WTC11 (cell line): ENCODE results near the gene RIN3. TPM values are rescaled to one million over a fixed set of nuclear protein-coding genes. Genes with fewer than 3 reads are reported as not detected.

Experiments used
- ATAC-seq: fragments of 200-7000 bp; cut with Tn5 transposase; 2 replicates; pipeline ENCODE4 v1.10.0; 2021; ENCODE audit warnings: mild to moderate bottlenecking, moderate library complexity
- CTCF ChIA-PET: fragments of 300-600 bp; sonication (Branson Sonifier 250); formaldehyde crosslinking; loops from one replicate; lab custom pipeline; 2021; ENCODE audit warnings: antibody characterized with exemption; lab: Charles Lee
- POLR2A ChIA-PET: fragments of 350-600 bp; sonication (Branson Sonifier 250); formaldehyde crosslinking; loops from one replicate; lab custom pipeline; 2021; ENCODE audit warnings: antibody characterized with exemption; lab: Charles Lee
- DNase-seq: peaks from one replicate; pipeline ENCODE4 v3.0.0; 2021; ENCODE audit warnings: low spot score
- H3K27ac Mint-ChIP-seq: 2 replicates; pipeline ENCODE4 v1.8.0; 2021; ENCODE audit warnings: mixed read lengths
- H3K27me3 Mint-ChIP-seq: 2 replicates; pipeline ENCODE4 v1.8.0; 2021; ENCODE audit warnings: low read depth, mild to moderate bottlenecking, moderate library complexity, mixed read lengths
- H3K36me3 Mint-ChIP-seq: 2 replicates; pipeline ENCODE4 v1.8.0; 2021; ENCODE audit warnings: mixed read lengths
- H3K4me1 Mint-ChIP-seq: 2 replicates; pipeline ENCODE4 v1.8.0; 2022; ENCODE audit warnings: mixed read lengths
- H3K4me3 Mint-ChIP-seq: 2 replicates; pipeline ENCODE4 v1.8.0; 2021; ENCODE audit warnings: mild to moderate bottlenecking, moderate library complexity, mixed read lengths
- H3K9me3 Mint-ChIP-seq: 2 replicates; pipeline ENCODE4 v1.8.0; 2021; ENCODE audit warnings: mixed read lengths
- ATF1 ChIP-seq: sonication (generic); formaldehyde crosslinking; IDR thresholded peaks from 2 replicates; pipeline ENCODE4 v1.8.1; 2023; ENCODE audit warnings: mild to moderate bottlenecking, moderate library complexity, missing genetic modification reagents
- CBFB ChIP-seq: sonication (generic); formaldehyde crosslinking; IDR thresholded peaks from 2 replicates; pipeline ENCODE4 v1.8.1; 2022; ENCODE audit warnings: mild to moderate bottlenecking, low read depth, missing genetic modification reagents
- CTCF ChIP-seq: fragments of 200-600 bp; IDR thresholded peaks from 2 replicates; pipeline ENCODE4 v1.8.0; 2022; ENCODE audit warnings: antibody characterized with exemption
- ELF4 ChIP-seq: sonication (generic); formaldehyde crosslinking; IDR thresholded peaks from 2 replicates; pipeline ENCODE4 v1.8.1; 2022; ENCODE audit warnings: low read depth, mild to moderate bottlenecking, moderate library complexity, missing genetic modification reagents
- FOXP1 ChIP-seq: sonication (generic); formaldehyde crosslinking; IDR thresholded peaks from 2 replicates; pipeline ENCODE4 v1.8.0; 2022; ENCODE audit warnings: missing genetic modification reagents, mild to moderate bottlenecking, moderate library complexity, borderline replicate concordance
- GTF2I ChIP-seq: fragments of 250-450 bp; sonication (Bioruptor Pico); conservative IDR thresholded peaks from 2 replicates; pipeline ENCODE4 v1.4.0; 2021; ENCODE audit warnings: mild to moderate bottlenecking
- JAZF1 ChIP-seq: fragments of 250-450 bp; sonication (Bioruptor Pico); IDR thresholded peaks from 2 replicates; pipeline ENCODE4 v1.9.0; 2021; ENCODE audit warnings: moderate library complexity, mild to moderate bottlenecking, inconsistent platforms
- MYBL2 ChIP-seq: sonication (generic); formaldehyde crosslinking; IDR thresholded peaks from 2 replicates; pipeline ENCODE4 v1.8.1; 2023; ENCODE audit warnings: mild to moderate bottlenecking, moderate library complexity, missing genetic modification reagents
- NFE2L1 ChIP-seq: sonication (generic); formaldehyde crosslinking; IDR thresholded peaks from 2 replicates; pipeline ENCODE4 v1.8.1; 2023; ENCODE audit warnings: missing genetic modification reagents
- NR2C2 ChIP-seq: sonication (generic); formaldehyde crosslinking; IDR thresholded peaks from 2 replicates; pipeline ENCODE4 v1.8.0; 2022; ENCODE audit warnings: mild to moderate bottlenecking, missing genetic modification reagents
- OVOL2 ChIP-seq: fragments of 250-450 bp; sonication (Bioruptor Pico); IDR thresholded peaks from 2 replicates; pipeline ENCODE4 v1.9.0; 2021; ENCODE audit warnings: mild to moderate bottlenecking, borderline replicate concordance
- PRDM15 ChIP-seq: sonication (generic); formaldehyde crosslinking; IDR thresholded peaks from 2 replicates; pipeline ENCODE4 v1.8.0; 2022; ENCODE audit warnings: missing genetic modification reagents
- PRRX2 ChIP-seq: fragments of 250-450 bp; sonication (Bioruptor Pico); IDR thresholded peaks from 2 replicates; pipeline ENCODE4 v1.8.0; 2021; ENCODE audit warnings: mild to moderate bottlenecking
- SOX15 ChIP-seq: fragments of 250-450 bp; sonication (Bioruptor Pico); IDR thresholded peaks from 2 replicates; pipeline ENCODE4 v1.9.0; 2021; ENCODE audit warnings: mild to moderate bottlenecking
- SP1 ChIP-seq: sonication (generic); formaldehyde crosslinking; conservative IDR thresholded peaks from 2 replicates; pipeline ENCODE4 v1.8.1; 2022; ENCODE audit warnings: missing genetic modification reagents
- USF1 ChIP-seq: sonication (generic); formaldehyde crosslinking; IDR thresholded peaks from 2 replicates; pipeline ENCODE4 v1.8.0; 2022; ENCODE audit warnings: mild to moderate bottlenecking, missing genetic modification reagents
- ZNF121 ChIP-seq: sonication (generic); formaldehyde crosslinking; IDR thresholded peaks from 2 replicates; pipeline ENCODE4 v1.8.0; 2023; ENCODE audit warnings: missing genetic modification reagents
- ZNF263 ChIP-seq: sonication (generic); formaldehyde crosslinking; IDR thresholded peaks from 2 replicates; pipeline ENCODE4 v1.8.1; 2022; ENCODE audit warnings: low read depth, mild to moderate bottlenecking, moderate library complexity, missing genetic modification reagents
- ZNF416 ChIP-seq: fragments of 250-450 bp; sonication (Bioruptor Pico); IDR thresholded peaks from 2 replicates; pipeline ENCODE4 v1.9.0; 2021; ENCODE audit warnings: mild to moderate bottlenecking, inconsistent platforms
- total RNA-seq: library from RNA; stranded (reverse); gene quantifications from 3 replicates; pipeline ENCODE4 v1.2.3, GENCODE V29; 2021
- TF ChIP-seq, protein P1 (sequence below): sonication (generic); formaldehyde crosslinking; IDR thresholded peaks from 2 replicates; pipeline ENCODE4 v1.8.1; 2022; ENCODE audit warnings: low read depth, mild to moderate bottlenecking, moderate library complexity, missing genetic modification reagents, borderline replicate concordance
- TF ChIP-seq, protein P2 (sequence below): sonication (generic); formaldehyde crosslinking; IDR thresholded peaks from 2 replicates; pipeline ENCODE4 v1.8.1; 2022; ENCODE audit warnings: mild to moderate bottlenecking, missing genetic modification reagents, moderate library complexity, borderline replicate concordance
- TF ChIP-seq, protein P3 (sequence below): sonication (generic); formaldehyde crosslinking; conservative IDR thresholded peaks from 2 replicates; pipeline ENCODE4 v1.8.1; 2022; ENCODE audit warnings: mild to moderate bottlenecking, missing genetic modification reagents
- TF ChIP-seq, protein P4 (sequence below): sonication (generic); formaldehyde crosslinking; IDR thresholded peaks from 2 replicates; pipeline ENCODE4 v1.8.1; 2023; ENCODE audit warnings: mild to moderate bottlenecking, missing genetic modification reagents
- TF ChIP-seq, protein P5 (sequence below): sonication (generic); formaldehyde crosslinking; IDR thresholded peaks from 2 replicates; pipeline ENCODE4 v1.8.1; 2023; ENCODE audit warnings: mild to moderate bottlenecking, missing genetic modification reagents, borderline replicate concordance

RIN3 gene
- total RNA-seq, 1 experiment from 2014 or later = 3.3 TPM

GRCh38 chr14:92735344-92735743 is 221.8 kb downstream of the RIN3 start:
- no peak for ATAC-seq
- no peaks in the 10 kb centered on the region for H3K27me3 Mint-ChIP-seq

DNA sequence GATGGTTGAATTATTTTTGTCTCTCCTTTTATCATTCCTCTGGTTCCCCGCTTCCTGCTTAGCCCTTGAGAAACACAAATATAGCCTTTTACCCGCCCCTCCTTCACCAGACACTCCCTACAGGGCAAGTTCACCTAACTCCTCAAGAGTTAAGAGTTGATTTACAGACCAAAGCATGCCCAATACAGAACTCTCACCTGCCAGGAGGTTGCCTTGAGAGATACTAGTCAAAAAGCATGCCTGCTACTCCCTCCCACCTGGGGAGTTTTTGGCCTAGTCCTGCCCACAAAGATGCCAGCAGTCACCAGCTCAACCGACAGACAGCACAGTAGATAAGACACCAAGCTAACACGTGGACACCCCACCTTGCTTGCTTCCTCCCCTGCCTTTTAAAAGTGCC is 223.6 kb downstream of the RIN3 start:
- no peaks in the 10 kb centered on the region for H3K27me3 Mint-ChIP-seq
- peaks cover 15% of the 10 kb centered on the region for H3K4me1 Mint-ChIP-seq
- H3K27ac Mint-ChIP-seq = peak overlapping the region; percentile 39; the same call in 1 of the 2 replicates
- ATAC-seq = no peak
- DNase-seq = no peak
- no peak overlapping the region for H3K4me3 Mint-ChIP-seq
- ChIA-PET CTCF (no interaction called here), POLR2A (no interaction called here)
- H3K9me3 Mint-ChIP-seq = no peaks in the 10 kb centered on the region
- H3K36me3 Mint-ChIP-seq = peaks cover 5% of the 10 kb centered on the region
- TF ChIP-seq, protein P1, sequence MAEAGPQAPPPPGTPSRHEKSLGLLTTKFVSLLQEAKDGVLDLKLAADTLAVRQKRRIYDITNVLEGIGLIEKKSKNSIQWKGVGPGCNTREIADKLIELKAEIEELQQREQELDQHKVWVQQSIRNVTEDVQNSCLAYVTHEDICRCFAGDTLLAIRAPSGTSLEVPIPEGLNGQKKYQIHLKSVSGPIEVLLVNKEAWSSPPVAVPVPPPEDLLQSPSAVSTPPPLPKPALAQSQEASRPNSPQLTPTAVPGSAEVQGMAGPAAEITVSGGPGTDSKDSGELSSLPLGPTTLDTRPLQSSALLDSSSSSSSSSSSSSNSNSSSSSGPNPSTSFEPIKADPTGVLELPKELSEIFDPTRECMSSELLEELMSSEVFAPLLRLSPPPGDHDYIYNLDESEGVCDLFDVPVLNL (CRISPR knock-in tag) = no peak
- TF ChIP-seq USF1 (no peak), NFE2L1 (CRISPR knock-in tag) (no peak), CTCF (no peak), ELF4 (CRISPR knock-in tag) (no peak), ATF1 (CRISPR knock-in tag) (no peak), CBFB (no peak), MYBL2 (CRISPR knock-in tag) (no peak), JAZF1 (no peak), OVOL2 (no peak), ZNF263 (no peak), PRDM15 (CRISPR knock-in tag) (no peak)
- TF ChIP-seq, protein P2, sequence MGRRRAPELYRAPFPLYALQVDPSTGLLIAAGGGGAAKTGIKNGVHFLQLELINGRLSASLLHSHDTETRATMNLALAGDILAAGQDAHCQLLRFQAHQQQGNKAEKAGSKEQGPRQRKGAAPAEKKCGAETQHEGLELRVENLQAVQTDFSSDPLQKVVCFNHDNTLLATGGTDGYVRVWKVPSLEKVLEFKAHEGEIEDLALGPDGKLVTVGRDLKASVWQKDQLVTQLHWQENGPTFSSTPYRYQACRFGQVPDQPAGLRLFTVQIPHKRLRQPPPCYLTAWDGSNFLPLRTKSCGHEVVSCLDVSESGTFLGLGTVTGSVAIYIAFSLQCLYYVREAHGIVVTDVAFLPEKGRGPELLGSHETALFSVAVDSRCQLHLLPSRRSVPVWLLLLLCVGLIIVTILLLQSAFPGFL (CRISPR knock-in tag) = no peak
- TF ChIP-seq, protein P3, sequence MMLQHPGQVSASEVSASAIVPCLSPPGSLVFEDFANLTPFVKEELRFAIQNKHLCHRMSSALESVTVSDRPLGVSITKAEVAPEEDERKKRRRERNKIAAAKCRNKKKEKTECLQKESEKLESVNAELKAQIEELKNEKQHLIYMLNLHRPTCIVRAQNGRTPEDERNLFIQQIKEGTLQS (CRISPR knock-in tag) = no peak
- TF ChIP-seq, protein P4, sequence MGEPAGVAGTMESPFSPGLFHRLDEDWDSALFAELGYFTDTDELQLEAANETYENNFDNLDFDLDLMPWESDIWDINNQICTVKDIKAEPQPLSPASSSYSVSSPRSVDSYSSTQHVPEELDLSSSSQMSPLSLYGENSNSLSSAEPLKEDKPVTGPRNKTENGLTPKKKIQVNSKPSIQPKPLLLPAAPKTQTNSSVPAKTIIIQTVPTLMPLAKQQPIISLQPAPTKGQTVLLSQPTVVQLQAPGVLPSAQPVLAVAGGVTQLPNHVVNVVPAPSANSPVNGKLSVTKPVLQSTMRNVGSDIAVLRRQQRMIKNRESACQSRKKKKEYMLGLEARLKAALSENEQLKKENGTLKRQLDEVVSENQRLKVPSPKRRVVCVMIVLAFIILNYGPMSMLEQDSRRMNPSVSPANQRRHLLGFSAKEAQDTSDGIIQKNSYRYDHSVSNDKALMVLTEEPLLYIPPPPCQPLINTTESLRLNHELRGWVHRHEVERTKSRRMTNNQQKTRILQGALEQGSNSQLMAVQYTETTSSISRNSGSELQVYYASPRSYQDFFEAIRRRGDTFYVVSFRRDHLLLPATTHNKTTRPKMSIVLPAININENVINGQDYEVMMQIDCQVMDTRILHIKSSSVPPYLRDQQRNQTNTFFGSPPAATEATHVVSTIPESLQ (CRISPR knock-in tag) = no peak
- TF ChIP-seq, protein P5, sequence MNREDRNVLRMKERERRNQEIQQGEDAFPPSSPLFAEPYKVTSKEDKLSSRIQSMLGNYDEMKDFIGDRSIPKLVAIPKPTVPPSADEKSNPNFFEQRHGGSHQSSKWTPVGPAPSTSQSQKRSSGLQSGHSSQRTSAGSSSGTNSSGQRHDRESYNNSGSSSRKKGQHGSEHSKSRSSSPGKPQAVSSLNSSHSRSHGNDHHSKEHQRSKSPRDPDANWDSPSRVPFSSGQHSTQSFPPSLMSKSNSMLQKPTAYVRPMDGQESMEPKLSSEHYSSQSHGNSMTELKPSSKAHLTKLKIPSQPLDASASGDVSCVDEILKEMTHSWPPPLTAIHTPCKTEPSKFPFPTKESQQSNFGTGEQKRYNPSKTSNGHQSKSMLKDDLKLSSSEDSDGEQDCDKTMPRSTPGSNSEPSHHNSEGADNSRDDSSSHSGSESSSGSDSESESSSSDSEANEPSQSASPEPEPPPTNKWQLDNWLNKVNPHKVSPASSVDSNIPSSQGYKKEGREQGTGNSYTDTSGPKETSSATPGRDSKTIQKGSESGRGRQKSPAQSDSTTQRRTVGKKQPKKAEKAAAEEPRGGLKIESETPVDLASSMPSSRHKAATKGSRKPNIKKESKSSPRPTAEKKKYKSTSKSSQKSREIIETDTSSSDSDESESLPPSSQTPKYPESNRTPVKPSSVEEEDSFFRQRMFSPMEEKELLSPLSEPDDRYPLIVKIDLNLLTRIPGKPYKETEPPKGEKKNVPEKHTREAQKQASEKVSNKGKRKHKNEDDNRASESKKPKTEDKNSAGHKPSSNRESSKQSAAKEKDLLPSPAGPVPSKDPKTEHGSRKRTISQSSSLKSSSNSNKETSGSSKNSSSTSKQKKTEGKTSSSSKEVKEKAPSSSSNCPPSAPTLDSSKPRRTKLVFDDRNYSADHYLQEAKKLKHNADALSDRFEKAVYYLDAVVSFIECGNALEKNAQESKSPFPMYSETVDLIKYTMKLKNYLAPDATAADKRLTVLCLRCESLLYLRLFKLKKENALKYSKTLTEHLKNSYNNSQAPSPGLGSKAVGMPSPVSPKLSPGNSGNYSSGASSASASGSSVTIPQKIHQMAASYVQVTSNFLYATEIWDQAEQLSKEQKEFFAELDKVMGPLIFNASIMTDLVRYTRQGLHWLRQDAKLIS = no peak

More at GRCh38 chr14:92735344-92735743, 221.8 kb downstream of the RIN3 start:
- DNase-seq = no peak
- TF ChIP-seq FOXP1 = no peak
- no peak for TF ChIP-seq NR2C2
- TF ChIP-seq ZNF121 (CRISPR knock-in tag) = no peak
- TF ChIP-seq SOX15 = no peak
- TF ChIP-seq ZNF416 (CRISPR knock-in tag) = no peak
- no peak for TF ChIP-seq PRRX2 (CRISPR knock-in tag)
- TF ChIP-seq GTF2I = no peak
- no peak for TF ChIP-seq NFE2L1 (CRISPR knock-in tag)
- TF ChIP-seq MYBL2 (CRISPR knock-in tag) = no peak
- TF ChIP-seq SP1 = no peak
- POLR2A ChIA-PET = no interaction called here
- Mint-ChIP-seq H3K4me1 (peaks cover 15% of the 10 kb centered on the region), H3K4me3 (no peak overlapping the region), H3K27ac (no peak overlapping the region), H3K9me3 (peaks cover 4% of the 10 kb centered on the region; the same call in 1 of the 2 replicates), H3K36me3 (peaks cover 17% of the 10 kb centered on the region)
- CTCF ChIA-PET = no interaction called here
